ENCODE results near the gene ZFYVE28.

The ZFYVE28 gene

GRCh38 chr4:2258091-2259035 lies 160.1 kb downstream of the ZFYVE28 start:
- no peak for DNase-seq (ENCODE audit: low read depth)

- no peak for DNase-seq (ENCODE audit: low read depth)
Observed at GRCh38 chr4:2257361-2258081, 160.9 kb downstream of the ZFYVE28 start.

GRCh38 chr4:2256781-2257191 lies 161.7 kb downstream of the ZFYVE28 start:
- DNase-seq (ENCODE audit: low read depth): no peak

GRCh38 chr4:2256156-2256731 lies 162.2 kb downstream of the ZFYVE28 start:
- no peak for DNase-seq (ENCODE audit: low read depth)

GRCh38 chr4:2255501-2256155 lies 162.8 kb downstream of the ZFYVE28 start:
- no peak for DNase-seq (ENCODE audit: low read depth)

GRCh38 chr4:2254665-2255500 lies 163.6 kb downstream of the ZFYVE28 start:
- DNase-seq (ENCODE audit: low read depth): no peak

GRCh38 chr4:2253160-2254084 lies 165.0 kb downstream of the ZFYVE28 start:
- DNase-seq (ENCODE audit: low read depth): no peak

- DNase-seq (ENCODE audit: low read depth): no peak
Observed at GRCh38 chr4:2252530-2253091, 165.8 kb downstream of the ZFYVE28 start.

GRCh38 chr4:2251795-2252529 lies 166.5 kb downstream of the ZFYVE28 start:
- no peak for DNase-seq (ENCODE audit: low read depth)

GRCh38 chr4:2251073-2251794 lies 167.2 kb downstream of the ZFYVE28 start:
- no peak for DNase-seq (ENCODE audit: low read depth)

- no peak for DNase-seq (ENCODE audit: low read depth)
Observed at GRCh38 chr4:2250357-2251072, 167.9 kb downstream of the ZFYVE28 start.

- DNase-seq (ENCODE audit: low read depth): no peak
Observed at GRCh38 chr4:2249526-2250356, 168.7 kb downstream of the ZFYVE28 start.

GRCh38 chr4:2248821-2249261 lies 169.6 kb downstream of the ZFYVE28 start:
- no peak for DNase-seq (ENCODE audit: low read depth)

GRCh38 chr4:2248044-2248780 lies 170.2 kb downstream of the ZFYVE28 start:
- no peak for DNase-seq (ENCODE audit: low read depth)

- no peak for DNase-seq (ENCODE audit: low read depth)
Observed at GRCh38 chr4:2247128-2248043, 171.1 kb downstream of the ZFYVE28 start.

Measured in stimulated activated CD8-positive, alpha-beta memory T cell treated with anti-CD3 and anti-CD28 coated beads, Interleukin-12 subunit alpha, Interleukin-12 subunit beta, amount 100 ng/mL, for 1 hour (primary cell).